ENCODE data around the gene CDV3.

The CDV3 gene

GRCh38 chr3:133600572-133601081 lies 27.1 kb downstream of the CDV3 start:
- TF ChIP-seq TAF1 (IDR thresholded peaks at IDR 0.05; ENCODE audit: borderline replicate concordance, insufficient read depth, low read length), result no peak
- no peak for TF ChIP-seq POLR2AphosphoS5 (IDR thresholded peaks at IDR 0.05; ENCODE audit: low read depth, low read length)
- TF ChIP-seq FOXP2 (optimal IDR thresholded peaks at IDR 0.05; ENCODE audit: borderline replicate concordance, extremely low read depth, extremely low read length, insufficient read depth), result no peak
- TF ChIP-seq REST (IDR thresholded peaks at IDR 0.05; ENCODE audit: insufficient read depth in 1 of 2, low read depth in 2 of 2, low read length in 2 of 2), result no peak
- TF ChIP-seq SIN3A (IDR thresholded peaks at IDR 0.05; ENCODE audit: borderline replicate concordance, insufficient read depth, low read length), result no peak

GRCh38 chr3:133606342-133606741 lies 32.9 kb downstream of the CDV3 start:
- TF ChIP-seq TAF1 (IDR thresholded peaks at IDR 0.05; ENCODE audit: borderline replicate concordance, insufficient read depth, low read length) (no peak), REST (IDR thresholded peaks at IDR 0.05; ENCODE audit: insufficient read depth in 1 of 2, low read depth in 2 of 2, low read length in 2 of 2) (no peak), POLR2AphosphoS5 (IDR thresholded peaks at IDR 0.05; ENCODE audit: low read depth, low read length) (no peak)

- TF ChIP-seq REST (IDR thresholded peaks at IDR 0.05; ENCODE audit: insufficient read depth in 1 of 2, low read depth in 2 of 2, low read length in 2 of 2), result no peak
- TF ChIP-seq TAF1 (IDR thresholded peaks at IDR 0.05; ENCODE audit: borderline replicate concordance, insufficient read depth, low read length), result no peak
- no peak for TF ChIP-seq SIN3A (IDR thresholded peaks at IDR 0.05; ENCODE audit: borderline replicate concordance, insufficient read depth, low read length)
- TF ChIP-seq FOXP2 (optimal IDR thresholded peaks at IDR 0.05; ENCODE audit: borderline replicate concordance, extremely low read depth, extremely low read length, insufficient read depth), result no peak
These were observed 33.4 kb downstream of the CDV3 start for GRCh38 chr3:133606902-133607301.

- TF ChIP-seq FOXP2 (optimal IDR thresholded peaks at IDR 0.05; ENCODE audit: borderline replicate concordance, extremely low read depth, extremely low read length, insufficient read depth) (no peak), TAF1 (IDR thresholded peaks at IDR 0.05; ENCODE audit: borderline replicate concordance, insufficient read depth, low read length) (no peak), POLR2AphosphoS5 (IDR thresholded peaks at IDR 0.05; ENCODE audit: low read depth, low read length) (no peak), REST (IDR thresholded peaks at IDR 0.05; ENCODE audit: insufficient read depth in 1 of 2, low read depth in 2 of 2, low read length in 2 of 2) (no peak), SIN3A (IDR thresholded peaks at IDR 0.05; ENCODE audit: borderline replicate concordance, insufficient read depth, low read length) (no peak)
These were observed 34.3 kb downstream of the CDV3 start for GRCh38 chr3:133607816-133608215.

GRCh38 chr3:133608388-133608787 lies 34.9 kb downstream of the CDV3 start:
- no peak for TF ChIP-seq REST (IDR thresholded peaks at IDR 0.05; ENCODE audit: insufficient read depth in 1 of 2, low read depth in 2 of 2, low read length in 2 of 2)
- TF ChIP-seq POLR2AphosphoS5 (IDR thresholded peaks at IDR 0.05; ENCODE audit: low read depth, low read length), result no peak
- no peak for TF ChIP-seq FOXP2 (optimal IDR thresholded peaks at IDR 0.05; ENCODE audit: borderline replicate concordance, extremely low read depth, extremely low read length, insufficient read depth)
- TF ChIP-seq SIN3A (IDR thresholded peaks at IDR 0.05; ENCODE audit: borderline replicate concordance, insufficient read depth, low read length), result no peak
- TF ChIP-seq TAF1 (IDR thresholded peaks at IDR 0.05; ENCODE audit: borderline replicate concordance, insufficient read depth, low read length), result no peak

All from PFSK-1 (cell line).